K562 (cell line): ENCODE data around the gene SLC35G2. TPM values are rescaled to one million over a fixed set of nuclear protein-coding genes. Genes with fewer than 3 reads are reported as not detected.

Experiments used
- ARHGAP35 ChIP-seq: fragments of 450-650 bp; IDR thresholded peaks from 2 replicates; pipeline ENCODE4 v1.6.1; 2018; ENCODE audit not compliant: partially characterized antibody
- HDAC6 ChIP-seq: IDR thresholded peaks from 2 replicates; pipeline ENCODE4 v1.6.1; 2012; ENCODE audit warnings: low read depth, mild to moderate bottlenecking, control low read depth, inconsistent platforms, low read length, moderate library complexity
- MCM5 ChIP-seq: fragments of 450-650 bp; IDR thresholded peaks from 2 replicates; pipeline ENCODE4 v1.6.1; 2016; ENCODE audit warnings: low read depth
- MTA3 ChIP-seq: fragments of 450-650 bp; formaldehyde crosslinking; IDR thresholded peaks from 2 replicates; pipeline ENCODE4 v1.6.1; 2017; ENCODE audit warnings: mild to moderate bottlenecking, borderline replicate concordance
- NCOA2 ChIP-seq, 2 experiments: fragments of 450-650 bp; IDR thresholded peaks; 2 replicates each; pipeline ENCODE4 v1.6.1; 2018; ENCODE audit warnings: mild to moderate bottlenecking in 2 of 2, moderate library complexity in 1 of 2; ENCODE audit not compliant: partially characterized antibody in 2 of 2
- SIX5 ChIP-seq, 2 experiments: IDR thresholded peaks; 2 replicates each; pipeline ENCODE4 v1.6.1; 2011; ENCODE audit warnings: low read length in 2 of 2, borderline replicate concordance in 1 of 2, low read depth in 1 of 2, mild to moderate bottlenecking in 1 of 2, moderate library complexity in 1 of 2; ENCODE audit not compliant: insufficient read depth in 1 of 2
- SRSF7 ChIP-seq: fragments of 200-400 bp; formaldehyde crosslinking; optimal IDR thresholded peaks from 2 replicates; pipeline ENCODE3; 2017; ENCODE audit warnings: mild to moderate bottlenecking, low read depth, low read length
- TCF3 ChIP-seq: sonication (generic); formaldehyde crosslinking; IDR thresholded peaks from 2 replicates; pipeline ENCODE4 v1.4.0; 2020; ENCODE audit warnings: mild to moderate bottlenecking, missing genetic modification reagents
- U2AF2 ChIP-seq: fragments of 200-400 bp; formaldehyde crosslinking; optimal IDR thresholded peaks from 2 replicates; pipeline ENCODE3; 2017; ENCODE audit warnings: low read depth, mild to moderate bottlenecking, low read length
- polyA plus RNA-seq, 8 experiments: library from polyadenylated mRNA; depleted of rRNA in 4 of 8; stranded (reverse) in 5 of 8; unstranded in 3 of 8; fragments of >200 nt; fragmentation: Nextera tagmentation in 2 of 8; fragmentation: Illumina TruSeq in 1 of 8; extraction: Ambion mirVana in 2 of 8; extraction: Trizol in 1 of 8; gene quantifications; 2 replicates each; pipeline versions ENCODE4 v1.2.1 to v1.2.3, GENCODE V29; 2011 to 2014; ENCODE audit warnings: inconsistent platforms in 1 of 8, missing spikeins in 1 of 8
- total RNA-seq, 7 experiments: library from RNA; depleted of rRNA in 6 of 7; stranded (reverse); fragments of >200 nt in 6 of 7; fragmentation: Illumina TruSeq in 2 of 7; extraction: Trizol in 2 of 7; gene quantifications; 2 replicates each; pipeline versions ENCODE4 v1.2.1 to v1.2.3, GENCODE V29; 2011 to 2021; ENCODE audit warnings: low replicate concordance in 1 of 7
- TF ChIP-seq, protein P1 (sequence below): IDR thresholded peaks from 2 replicates; pipeline ENCODE4 v1.6.1; 2014; ENCODE audit warnings: antibody characterized with exemption
- TF ChIP-seq, protein P2 (sequence below): IDR thresholded peaks from 2 replicates; pipeline ENCODE4 v1.6.1; 2011; ENCODE audit warnings: borderline replicate concordance, low read depth, mild to moderate bottlenecking, moderate library complexity, low read length; ENCODE audit not compliant: insufficient read depth, poor library complexity, severe bottlenecking
- TF ChIP-seq, protein P3 (sequence below): fragments of 450-650 bp; formaldehyde crosslinking; IDR thresholded peaks from 2 replicates; pipeline ENCODE4 v1.4.0; 2022; ENCODE audit warnings: missing genetic modification characterization
- TF ChIP-seq, protein P4 (sequence below): fragments of 250-450 bp; sonication (Bioruptor Pico); IDR thresholded peaks from 2 replicates; pipeline ENCODE4 v1.5.1; 2021; ENCODE audit warnings: mild to moderate bottlenecking
- TF ChIP-seq, protein P5 (sequence below): sonication (generic); formaldehyde crosslinking; IDR thresholded peaks from 2 replicates; pipeline ENCODE4 v1.9.0; 2022; ENCODE audit warnings: mild to moderate bottlenecking, missing genetic modification reagents
- TF ChIP-seq, protein P6 (sequence below): fragments of 250-450 bp; sonication (Bioruptor Pico); IDR thresholded peaks from 2 replicates; pipeline ENCODE4 v1.4.0; 2020
- TF ChIP-seq, protein P7 (sequence below): fragments of 450-650 bp; formaldehyde crosslinking; IDR thresholded peaks from 2 replicates; pipeline ENCODE4 v1.4.0; 2022; ENCODE audit warnings: missing genetic modification characterization
- TF ChIP-seq, protein P8 (sequence below), 2 experiments: fragments of 450-650 bp in 1 of 2; sonication (generic) in 1 of 2; formaldehyde crosslinking; conservative IDR thresholded peaks; 2 replicates each; pipeline versions ENCODE4 v1.4.0 to v1.8.1; 2020 to 2022; ENCODE audit warnings: mild to moderate bottlenecking in 1 of 2, missing genetic modification reagents in 1 of 2

SLC35G2 gene
- total and polyA plus RNA-seq, 9 of the 15 experiments (the other 6 are each of a cell fraction or from before 2014, with no cell fraction given): 2.6 to 5.9 (median 3.2) TPM

DNA sequence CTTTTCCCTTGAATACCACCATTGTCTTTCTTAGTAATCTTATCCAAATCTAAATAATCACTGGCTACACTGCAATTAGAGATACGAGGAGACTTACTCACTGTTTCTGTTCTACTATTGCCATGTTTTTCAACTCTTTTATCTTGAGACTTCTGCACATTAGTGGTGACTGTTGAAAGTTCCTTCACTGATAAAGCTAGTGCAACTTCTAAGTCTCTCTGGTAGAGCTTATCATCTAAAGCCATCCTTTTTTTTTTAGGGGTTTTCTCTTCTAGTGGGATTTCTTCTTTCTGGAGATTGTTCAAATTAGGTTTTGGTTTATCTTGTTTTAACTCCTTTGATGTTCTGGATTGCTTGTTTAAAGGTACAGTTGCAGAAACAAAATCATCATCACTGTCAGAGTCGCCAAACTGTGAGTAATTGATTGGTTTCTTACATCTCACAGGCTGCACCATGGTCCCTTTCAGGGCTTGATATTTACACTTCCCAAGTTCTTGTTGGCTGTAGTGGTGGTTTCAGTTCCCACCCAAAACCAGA is 80.8 kb downstream of the SLC35G2 start (continued):
- TF ChIP-seq, protein P1, sequence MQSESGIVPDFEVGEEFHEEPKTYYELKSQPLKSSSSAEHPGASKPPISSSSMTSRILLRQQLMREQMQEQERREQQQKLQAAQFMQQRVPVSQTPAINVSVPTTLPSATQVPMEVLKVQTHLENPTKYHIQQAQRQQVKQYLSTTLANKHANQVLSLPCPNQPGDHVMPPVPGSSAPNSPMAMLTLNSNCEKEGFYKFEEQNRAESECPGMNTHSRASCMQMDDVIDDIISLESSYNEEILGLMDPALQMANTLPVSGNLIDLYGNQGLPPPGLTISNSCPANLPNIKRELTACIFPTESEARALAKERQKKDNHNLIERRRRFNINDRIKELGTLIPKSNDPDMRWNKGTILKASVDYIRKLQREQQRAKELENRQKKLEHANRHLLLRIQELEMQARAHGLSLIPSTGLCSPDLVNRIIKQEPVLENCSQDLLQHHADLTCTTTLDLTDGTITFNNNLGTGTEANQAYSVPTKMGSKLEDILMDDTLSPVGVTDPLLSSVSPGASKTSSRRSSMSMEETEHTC: no peak
- TF ChIP-seq, protein P2, sequence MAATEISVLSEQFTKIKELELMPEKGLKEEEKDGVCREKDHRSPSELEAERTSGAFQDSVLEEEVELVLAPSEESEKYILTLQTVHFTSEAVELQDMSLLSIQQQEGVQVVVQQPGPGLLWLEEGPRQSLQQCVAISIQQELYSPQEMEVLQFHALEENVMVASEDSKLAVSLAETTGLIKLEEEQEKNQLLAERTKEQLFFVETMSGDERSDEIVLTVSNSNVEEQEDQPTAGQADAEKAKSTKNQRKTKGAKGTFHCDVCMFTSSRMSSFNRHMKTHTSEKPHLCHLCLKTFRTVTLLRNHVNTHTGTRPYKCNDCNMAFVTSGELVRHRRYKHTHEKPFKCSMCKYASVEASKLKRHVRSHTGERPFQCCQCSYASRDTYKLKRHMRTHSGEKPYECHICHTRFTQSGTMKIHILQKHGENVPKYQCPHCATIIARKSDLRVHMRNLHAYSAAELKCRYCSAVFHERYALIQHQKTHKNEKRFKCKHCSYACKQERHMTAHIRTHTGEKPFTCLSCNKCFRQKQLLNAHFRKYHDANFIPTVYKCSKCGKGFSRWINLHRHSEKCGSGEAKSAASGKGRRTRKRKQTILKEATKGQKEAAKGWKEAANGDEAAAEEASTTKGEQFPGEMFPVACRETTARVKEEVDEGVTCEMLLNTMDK: no peak
- no peak for TF ChIP-seq HDAC6
- no peak for TF ChIP-seq ARHGAP35
- TF ChIP-seq, protein P3, sequence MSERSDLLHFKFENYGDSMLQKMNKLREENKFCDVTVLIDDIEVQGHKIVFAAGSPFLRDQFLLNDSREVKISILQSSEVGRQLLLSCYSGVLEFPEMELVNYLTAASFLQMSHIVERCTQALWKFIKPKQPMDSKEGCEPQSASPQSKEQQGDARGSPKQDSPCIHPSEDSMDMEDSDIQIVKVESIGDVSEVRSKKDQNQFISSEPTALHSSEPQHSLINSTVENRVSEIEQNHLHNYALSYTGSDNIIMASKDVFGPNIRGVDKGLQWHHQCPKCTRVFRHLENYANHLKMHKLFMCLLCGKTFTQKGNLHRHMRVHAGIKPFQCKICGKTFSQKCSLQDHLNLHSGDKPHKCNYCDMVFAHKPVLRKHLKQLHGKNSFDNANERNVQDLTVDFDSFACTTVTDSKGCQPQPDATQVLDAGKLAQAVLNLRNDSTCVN (CRISPR knock-in tag): no peak
- peak; percentile 83 for TF ChIP-seq TCF3 (CRISPR knock-in tag)
- TF ChIP-seq MCM5: no peak
- TF ChIP-seq SIX5 (IDR thresholded peaks at IDR 0.05; ENCODE audit: borderline replicate concordance in 1 of 2, insufficient read depth in 1 of 2, low read depth in 1 of 2, low read length in 2 of 2): no peak
- TF ChIP-seq NCOA2 (IDR thresholded peaks at IDR 0.05; ENCODE audit: partially characterized antibody in 2 of 2): peak; percentile 45 to 66
- TF ChIP-seq, protein P4, sequence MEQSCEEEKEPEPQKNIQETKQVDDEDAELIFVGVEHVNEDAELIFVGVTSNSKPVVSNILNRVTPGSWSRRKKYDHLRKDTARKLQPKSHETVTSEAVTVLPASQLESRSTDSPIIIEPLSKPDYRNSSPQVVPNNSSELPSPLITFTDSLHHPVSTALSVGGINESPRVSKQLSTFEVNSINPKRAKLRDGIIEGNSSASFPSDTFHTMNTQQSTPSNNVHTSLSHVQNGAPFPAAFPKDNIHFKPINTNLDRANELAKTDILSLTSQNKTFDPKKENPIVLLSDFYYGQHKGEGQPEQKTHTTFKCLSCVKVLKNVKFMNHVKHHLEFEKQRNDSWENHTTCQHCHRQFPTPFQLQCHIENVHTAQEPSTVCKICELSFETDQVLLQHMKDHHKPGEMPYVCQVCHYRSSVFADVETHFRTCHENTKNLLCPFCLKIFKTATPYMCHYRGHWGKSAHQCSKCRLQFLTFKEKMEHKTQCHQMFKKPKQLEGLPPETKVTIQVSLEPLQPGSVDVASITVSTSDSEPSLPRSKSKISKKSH (CRISPR knock-in tag): no peak
- TF ChIP-seq, protein P5, sequence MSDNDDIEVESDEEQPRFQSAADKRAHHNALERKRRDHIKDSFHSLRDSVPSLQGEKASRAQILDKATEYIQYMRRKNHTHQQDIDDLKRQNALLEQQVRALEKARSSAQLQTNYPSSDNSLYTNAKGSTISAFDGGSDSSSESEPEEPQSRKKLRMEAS (CRISPR knock-in tag): no peak
- TF ChIP-seq, protein P6, sequence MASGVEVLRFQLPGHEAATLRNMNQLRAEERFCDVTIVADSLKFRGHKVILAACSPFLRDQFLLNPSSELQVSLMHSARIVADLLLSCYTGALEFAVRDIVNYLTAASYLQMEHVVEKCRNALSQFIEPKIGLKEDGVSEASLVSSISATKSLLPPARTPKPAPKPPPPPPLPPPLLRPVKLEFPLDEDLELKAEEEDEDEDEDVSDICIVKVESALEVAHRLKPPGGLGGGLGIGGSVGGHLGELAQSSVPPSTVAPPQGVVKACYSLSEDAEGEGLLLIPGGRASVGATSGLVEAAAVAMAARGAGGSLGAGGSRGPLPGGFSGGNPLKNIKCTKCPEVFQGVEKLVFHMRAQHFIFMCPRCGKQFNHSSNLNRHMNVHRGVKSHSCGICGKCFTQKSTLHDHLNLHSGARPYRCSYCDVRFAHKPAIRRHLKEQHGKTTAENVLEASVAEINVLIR (CRISPR knock-in tag): no peak
- TF ChIP-seq SRSF7: no peak
- TF ChIP-seq, protein P7, sequence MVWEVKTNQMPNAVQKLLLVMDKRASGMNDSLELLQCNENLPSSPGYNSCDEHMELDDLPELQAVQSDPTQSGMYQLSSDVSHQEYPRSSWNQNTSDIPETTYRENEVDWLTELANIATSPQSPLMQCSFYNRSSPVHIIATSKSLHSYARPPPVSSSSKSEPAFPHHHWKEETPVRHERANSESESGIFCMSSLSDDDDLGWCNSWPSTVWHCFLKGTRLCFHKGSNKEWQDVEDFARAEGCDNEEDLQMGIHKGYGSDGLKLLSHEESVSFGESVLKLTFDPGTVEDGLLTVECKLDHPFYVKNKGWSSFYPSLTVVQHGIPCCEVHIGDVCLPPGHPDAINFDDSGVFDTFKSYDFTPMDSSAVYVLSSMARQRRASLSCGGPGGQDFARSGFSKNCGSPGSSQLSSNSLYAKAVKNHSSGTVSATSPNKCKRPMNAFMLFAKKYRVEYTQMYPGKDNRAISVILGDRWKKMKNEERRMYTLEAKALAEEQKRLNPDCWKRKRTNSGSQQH: no peak
- TF ChIP-seq, protein P8, sequence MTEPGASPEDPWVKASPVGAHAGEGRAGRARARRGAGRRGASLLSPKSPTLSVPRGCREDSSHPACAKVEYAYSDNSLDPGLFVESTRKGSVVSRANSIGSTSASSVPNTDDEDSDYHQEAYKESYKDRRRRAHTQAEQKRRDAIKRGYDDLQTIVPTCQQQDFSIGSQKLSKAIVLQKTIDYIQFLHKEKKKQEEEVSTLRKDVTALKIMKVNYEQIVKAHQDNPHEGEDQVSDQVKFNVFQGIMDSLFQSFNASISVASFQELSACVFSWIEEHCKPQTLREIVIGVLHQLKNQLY (CRISPR knock-in tag; conservative IDR thresholded peaks at IDR 0.05): no peak
- TF ChIP-seq U2AF2: no peak
- TF ChIP-seq MTA3: no peak
